ENCODE measurements around the gene AFP. TPM values are rescaled to one million over a fixed set of nuclear protein-coding genes. Genes with fewer than 3 reads are reported as not detected.

Gene AFP
- total RNA-seq, 1 experiment from 2014 or later, result 4.9 TPM

DNA sequence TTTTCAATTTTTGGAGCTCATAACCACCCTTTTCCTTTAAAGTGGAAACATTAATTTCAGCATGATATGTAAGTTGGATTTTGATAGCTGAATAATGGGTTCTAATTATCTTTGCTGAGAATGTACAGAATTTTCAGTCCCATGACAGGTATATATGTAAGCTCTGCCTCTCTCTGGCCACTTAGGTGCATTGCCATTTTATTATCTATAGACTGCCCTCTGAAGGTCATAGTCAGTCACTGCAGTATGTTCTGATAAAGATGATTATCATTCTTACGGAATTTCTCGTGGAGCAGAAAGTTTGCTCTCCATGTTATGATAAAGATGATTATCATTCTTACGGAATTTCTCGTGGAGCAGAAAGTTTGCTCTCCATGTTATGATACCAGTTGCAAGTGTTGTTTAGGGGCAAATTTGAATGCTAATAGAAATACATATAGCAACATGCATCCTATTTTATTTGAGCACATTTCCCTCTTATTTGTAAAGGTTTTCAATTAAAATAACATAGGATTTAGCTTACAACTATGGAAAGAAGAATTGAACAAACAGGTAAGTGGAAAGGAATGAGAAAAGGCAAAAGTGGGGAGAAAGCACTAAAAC lies 10.4 kb downstream of the AFP start:
- Mint-ChIP-seq H3K27me3 (ENCODE audit: low read depth) (no peaks in the 10 kb centered on the region), H3K9me3 (no peaks in the 10 kb centered on the region), H3K27ac (no peak overlapping the region), H3K36me3 (ENCODE audit: insufficient read depth in 1 of 3, low read depth in 3 of 3) (no peaks in the 10 kb centered on the region), H3K4me1 (peaks cover 24 to 29% of the 10 kb centered on the region in 2 experiments), H3K4me3 (no peak overlapping the region)
- H3K56ac ChIP-seq (ENCODE audit: insufficient read length, low read depth, low read length), result no peak overlapping the region
- H3K79me2 ChIP-seq (ENCODE audit: insufficient read depth, low read length), result no peaks in the 10 kb centered on the region
- H2AK5ac ChIP-seq (ENCODE audit: insufficient read length, low read length), result no peak overlapping the region
- no peaks in the 10 kb centered on the region for H3K9me3 ChIP-seq (ENCODE audit: control insufficient read depth, low read depth, low read length)
- H2BK120ac ChIP-seq (ENCODE audit: low read depth, low read length, poor library complexity, severe bottlenecking), result no peak overlapping the region
- no peak overlapping the region for H4K8ac ChIP-seq (replicated peaks; ENCODE audit: insufficient read length, low read depth, low read length)
- no peak overlapping the region for H3T11ph ChIP-seq (ENCODE audit: low read length)
- H3K18ac ChIP-seq (ENCODE audit: insufficient read length, low read depth, low read length), result no peak overlapping the region
- no peak overlapping the region for H2BK20ac ChIP-seq (ENCODE audit: low read depth, low read length, poor library complexity, severe bottlenecking)
- H3K4me2 ChIP-seq (ENCODE audit: insufficient read depth, insufficient read length, low read length), result no peak overlapping the region
- no peak overlapping the region for H4K5ac ChIP-seq (ENCODE audit: insufficient read length, low read depth, low read length)
- TF ChIP-seq, protein P1, sequence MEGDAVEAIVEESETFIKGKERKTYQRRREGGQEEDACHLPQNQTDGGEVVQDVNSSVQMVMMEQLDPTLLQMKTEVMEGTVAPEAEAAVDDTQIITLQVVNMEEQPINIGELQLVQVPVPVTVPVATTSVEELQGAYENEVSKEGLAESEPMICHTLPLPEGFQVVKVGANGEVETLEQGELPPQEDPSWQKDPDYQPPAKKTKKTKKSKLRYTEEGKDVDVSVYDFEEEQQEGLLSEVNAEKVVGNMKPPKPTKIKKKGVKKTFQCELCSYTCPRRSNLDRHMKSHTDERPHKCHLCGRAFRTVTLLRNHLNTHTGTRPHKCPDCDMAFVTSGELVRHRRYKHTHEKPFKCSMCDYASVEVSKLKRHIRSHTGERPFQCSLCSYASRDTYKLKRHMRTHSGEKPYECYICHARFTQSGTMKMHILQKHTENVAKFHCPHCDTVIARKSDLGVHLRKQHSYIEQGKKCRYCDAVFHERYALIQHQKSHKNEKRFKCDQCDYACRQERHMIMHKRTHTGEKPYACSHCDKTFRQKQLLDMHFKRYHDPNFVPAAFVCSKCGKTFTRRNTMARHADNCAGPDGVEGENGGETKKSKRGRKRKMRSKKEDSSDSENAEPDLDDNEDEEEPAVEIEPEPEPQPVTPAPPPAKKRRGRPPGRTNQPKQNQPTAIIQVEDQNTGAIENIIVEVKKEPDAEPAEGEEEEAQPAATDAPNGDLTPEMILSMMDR (conservative IDR thresholded peaks at IDR 0.05), result peak; percentile 92
- no peak overlapping the region for H3K14ac ChIP-seq (ENCODE audit: insufficient read depth, low read length)
- no peaks in the 10 kb centered on the region for H4K20me1 ChIP-seq (ENCODE audit: control insufficient read depth, insufficient read depth, insufficient read length)
- no peak overlapping the region for H4K91ac ChIP-seq (ENCODE audit: insufficient read length, low read depth, low read length)
- H3K4ac ChIP-seq (ENCODE audit: low read depth, low read length), result no peak overlapping the region
- H2AFZ ChIP-seq (ENCODE audit: low read length), result no peak overlapping the region
- H2BK5ac ChIP-seq (ENCODE audit: insufficient read length, low read length), result no peak overlapping the region
- no peak for DNase-seq
- H3K23me2 ChIP-seq (ENCODE audit: insufficient read length, low read depth, low read length, poor library complexity, severe bottlenecking), result no peaks in the 10 kb centered on the region
- H3K23ac ChIP-seq (ENCODE audit: insufficient read length, low read depth, low read length), result no peak overlapping the region
- H2BK15ac ChIP-seq (ENCODE audit: low read depth, low read length), result no peak overlapping the region
- no CpG with 5 or more reads among the region's 4 CpGs for WGBS (ENCODE audit: extremely low coverage, insufficient read length, low lambda C conversion rate)
- no peak overlapping the region for H2BK12ac ChIP-seq (ENCODE audit: insufficient read length, low read depth, low read length)
- no peak overlapping the region for H3K27ac ChIP-seq (ENCODE audit: insufficient read length, low read depth, low read length)
- no peak overlapping the region for H3K9ac ChIP-seq (ENCODE audit: extremely low read depth, insufficient read length, low read length)
- H3K27me3 ChIP-seq (ENCODE audit: insufficient read depth, low read length), result no peaks in the 10 kb centered on the region
- H3K4me1 ChIP-seq (ENCODE audit: insufficient read depth, low read length), result peaks cover 5% of the 10 kb centered on the region; the same call in 1 of the 2 replicates
- H3K79me1 ChIP-seq (ENCODE audit: insufficient read depth, low read depth, low read length, poor library complexity, severe bottlenecking), result no peaks in the 10 kb centered on the region
